Heart left ventricle (tissue), 16 donors: Measurements from ENCODE around the gene SCFD2. TPM values are rescaled to one million over a fixed set of nuclear protein-coding genes. Genes with fewer than 3 reads are reported as not detected.

ENCODE experiments used
- ATAC-seq, 4 donors: fragments of 200-7000 bp; cut with Tn5 transposase; one replicate each; pipeline ENCODE4 v1.9.1; 2020 to 2022; ENCODE audit warnings: moderate library complexity in 4 of 4, mild to moderate bottlenecking in 3 of 4, moderate number of reproducible peaks in 1 of 4
- DNase-seq, 5 donors: peaks; one replicate each; pipeline ENCODE4 v3.0.0-alpha.2; 2020
- H3K27ac ChIP-seq, 12 donors: fragments of 200-600 bp; sonication (generic) in 4 of 12; one replicate each; pipeline versions ENCODE4 v1.5.0 to v1.8.0; 2016 to 2022; ENCODE audit warnings: mild to moderate bottlenecking in 2 of 12
- H3K27me3 ChIP-seq, 9 donors: fragments of 200-600 bp; sonication (generic) in 2 of 9; one replicate each; pipeline versions ENCODE4 v1.5.1 to v1.8.0; 2016 to 2022; ENCODE audit warnings: mild to moderate bottlenecking in 3 of 9
- H3K36me3 ChIP-seq, 9 donors: fragments of 200-600 bp; sonication (generic) in 2 of 9; one replicate each; pipeline versions ENCODE4 v1.5.0 to v1.8.0; 2018 to 2022; ENCODE audit warnings: mild to moderate bottlenecking in 2 of 9
- H3K4me1 ChIP-seq, 12 donors: fragments of 200-600 bp; sonication (generic) in 4 of 12; one replicate each; pipeline versions ENCODE4 v1.5.0 to v1.8.0; 2016 to 2022; ENCODE audit warnings: mild to moderate bottlenecking in 3 of 12
- H3K4me3 ChIP-seq, 12 donors: fragments of 200-600 bp; sonication (generic) in 4 of 12; one replicate each; pipeline versions ENCODE4 v1.5.0 to v1.8.0; 2017 to 2022; ENCODE audit warnings: mild to moderate bottlenecking in 9 of 12, moderate library complexity in 4 of 12
- H3K9me3 ChIP-seq, 12 donors: fragments of 200-600 bp; sonication (generic) in 4 of 12; one replicate each; pipeline versions ENCODE4 v1.5.0 to v1.8.0; 2016 to 2022; ENCODE audit warnings: mild to moderate bottlenecking in 1 of 12
- CTCF ChIP-seq, 12 donors: fragments of 200-600 bp; sonication (generic) in 4 of 12; IDR thresholded peaks; one replicate each; pipeline versions ENCODE4 v1.5.0 to v1.8.0; 2018 to 2022; ENCODE audit warnings: antibody characterized with exemption in 12 of 12, mild to moderate bottlenecking in 5 of 12
- POLR2A ChIP-seq, 2 donors: fragments of 450-650 bp; IDR thresholded peaks; one replicate each; pipeline ENCODE4 v1.6.1; 2017; ENCODE audit warnings: antibody characterized with exemption in 2 of 2, mild to moderate bottlenecking in 2 of 2, moderate library complexity in 2 of 2
- WGBS, 4 donors: extraction: QIAGEN DNeasy Blood & Tissue Kit in 2 of 4; methylation state at CpG; one replicate each; pipeline versions ENCODE4 v1.1.5 to v1.1.7; 2013 to 2018; 5-methylcytosine and 5-hydroxymethylcytosine counted together
- intact Hi-C, 10 donors: fragments of 100-400 bp; cut with DNase I; formaldehyde crosslinking; loops; one replicate each; pipeline versions ENCODE4 v1.11.1 to v1.14.2; 2022
- polyA plus RNA-seq, 2 donors: library from polyadenylated mRNA; stranded (reverse); fragments of 200-250 nt; gene quantifications; one replicate each; pipeline ENCODE4 v1.2.3, GENCODE V29; 2013
- total RNA-seq, 9 donors: library from RNA; depleted of rRNA in 2 of 9; stranded (reverse); fragments of >200 nt in 2 of 9; fragmentation: NEBNext Ultra II Directional in 3 of 9; extraction: Animal tissue kit (Norgen Biotek cat#: 25700) in 3 of 9; gene quantifications; one replicate each; pipeline versions ENCODE4 v1.1.0 to v1.2.4, GENCODE V29; 2016 to 2023
- donor health status: ischemic (EF 13 %, LVEDD 7.1; RV severe dilation, severe dysfunction).
- donor health status: healthy with polysubstance abuse.
- donor health status: DM: no; HTN: yes; CAD: no.
- donor health status: DM: no; HTN: no; CAD: no.
- donor health status: ischemic (EF 25% LVEDD 6.9; RV normal size, moderate dysfunction).
- donor health status: ischemic (EF 25% LVEDD 5.7; RV mildly dilated, moderate dysfunction).
- donor health status: healthy.
- donor health status: DM: yes; HTN: yes; CAD: no.
- donor health status: ischemic (EF 35%, LVEDD 5.7; RV mildly dilated, moderate dysfunction).
- donor health status: nonischemic (EF 11% LVEDD 7.7; RV severe dilation, severe dysfunction).
- donor health status: DM: yes; HTN: yes; CAD: no.
- donor health status: PGD.
- donor health status: ischemic (EF 29% LVEDD 5.4; RV normal size, mild dysfunction).
- donor health status: nonischemic (EF 23%, LVEDD 6.1; RV moderate dilation, normal function).

The SCFD2 gene
- total and polyA plus RNA-seq, 11 donors = 3.7 to 14.0 (median 9.8) TPM

- Histone ChIP-seq H3K36me3 (no peaks in the 10 kb centered on the region), H3K9me3 (no peaks in the 10 kb centered on the region), H3K27me3 (no peaks in the 10 kb centered on the region), H3K27ac (no peak overlapping the region), H3K4me1 (peaks cover 3 to 53% (median 34%) of the 10 kb centered on the region in 12 donors), H3K4me3 (no peak overlapping the region)
- intact Hi-C loops = loop anchor here in 8 of 10 donors (5.0 to 10.0 kb wide), 8 partner anchors 181 to 1221 kb away; partner anchors contain the start of genes FIP1L1 (in 6 of the 8) and SCFD2 (in 1 of the 8)
- DNase-seq (no peak), ATAC-seq (no peak)
- TF ChIP-seq POLR2A (IDR thresholded peaks at IDR 0.05) (no peak), CTCF (IDR thresholded peaks at IDR 0.05) (no peak)
- 78 to 91% (median 89%) methylated on average over 5 of the region's 5 CpGs for WGBS, 4 donors
Measured at GRCh38 chr4:53013873-53014775, 351.7 kb downstream of the SCFD2 start.

GRCh38 chr4:53012738-53013137, 353.1 kb downstream of the SCFD2 start:
- Histone ChIP-seq H3K4me3 (no peak overlapping the region), H3K27ac (peak overlapping the region in 10 of 12 donors; percentile 2 to 73 (median 36)), H3K27me3 (no peaks in the 10 kb centered on the region), H3K36me3 (no peaks in the 10 kb centered on the region), H3K9me3 (no peaks in the 10 kb centered on the region), H3K4me1 (peaks cover 3 to 47% (median 31%) of the 10 kb centered on the region in 12 donors)
- DNase-seq (no peak), ATAC-seq (peak in 3 of 4 donors; percentile 13 to 56 (median 24))
- TF ChIP-seq POLR2A (IDR thresholded peaks at IDR 0.05) (no peak), CTCF (IDR thresholded peaks at IDR 0.05) (no peak)
- intact Hi-C loops = loop anchor here in 8 of 10 donors (5.0 to 10.0 kb wide), 8 partner anchors 182 to 1222 kb away; partner anchors contain the start of genes FIP1L1 (in 6 of the 8) and SCFD2 (in 1 of the 8)
- WGBS, 4 donors = 44 to 73% (median 49%) methylated on average over 1 of the region's 1 CpG

GRCh38 chr4:53011259-53011905, 354.5 kb downstream of the SCFD2 start:
- Histone ChIP-seq H3K9me3 (no peaks in the 10 kb centered on the region), H3K36me3 (no peaks in the 10 kb centered on the region), H3K27me3 (no peaks in the 10 kb centered on the region), H3K27ac (peak overlapping the region in 9 of 12 donors; percentile 17 to 77 (median 44)), H3K4me1 (peaks cover 3 to 51% (median 34%) of the 10 kb centered on the region in 12 donors), H3K4me3 (no peak overlapping the region)
- WGBS, 4 donors = 19 to 37% (median 26%) methylated on average over 2 of the region's 2 CpGs
- ATAC-seq (peak; percentile 21 to 48 (median 39)), DNase-seq (no peak)
- TF ChIP-seq POLR2A (IDR thresholded peaks at IDR 0.05) (no peak), CTCF (IDR thresholded peaks at IDR 0.05) (no peak)
- intact Hi-C loops = loop anchor here in 8 of 10 donors (5.0 to 10.0 kb wide), 8 partner anchors 183 to 1223 kb away; partner anchors contain the start of genes FIP1L1 (in 6 of the 8) and SCFD2 (in 1 of the 8)
